OCI-LY7 (cell line): ENCODE measurements around the gene GABRA6.

Source experiments
- EZH2phosphoT487 ChIP-seq: fragments of 200-600 bp; sonication (generic); IDR thresholded peaks from 2 replicates; pipeline ENCODE4 v1.6.1; 2018; ENCODE audit warnings: low read depth, borderline replicate concordance, mild to moderate bottlenecking, mixed run types, antibody characterized with exemption, low read length, moderate library complexity, mixed read lengths
- TF ChIP-seq, protein P1 (sequence below): fragments of 200-600 bp; sonication (generic); conservative IDR thresholded peaks from 2 replicates; pipeline ENCODE4 v1.5.1; 2014; ENCODE audit warnings: mild to moderate bottlenecking, antibody characterized with exemption, low read length, moderate library complexity, mixed read lengths

DNA sequence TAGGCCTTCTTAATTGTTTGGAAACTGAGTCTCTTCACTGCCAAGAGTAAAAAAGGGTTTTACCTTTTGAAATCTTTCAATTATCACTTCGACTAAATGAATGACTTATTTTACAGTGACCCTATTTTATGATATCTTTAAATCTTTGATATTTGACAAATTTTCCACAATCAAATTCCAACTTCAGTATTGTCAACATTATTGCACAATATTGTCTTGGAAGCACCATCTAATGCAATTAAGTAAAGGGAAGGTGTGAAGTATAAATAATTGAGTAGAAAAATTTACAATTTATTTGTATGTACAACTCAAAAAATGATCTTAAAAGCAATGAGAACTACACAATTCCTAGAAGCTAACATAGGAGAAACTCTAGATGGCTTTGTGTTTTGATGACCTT lies 49.2 kb downstream of the GABRA6 start:
- TF ChIP-seq, protein P1, sequence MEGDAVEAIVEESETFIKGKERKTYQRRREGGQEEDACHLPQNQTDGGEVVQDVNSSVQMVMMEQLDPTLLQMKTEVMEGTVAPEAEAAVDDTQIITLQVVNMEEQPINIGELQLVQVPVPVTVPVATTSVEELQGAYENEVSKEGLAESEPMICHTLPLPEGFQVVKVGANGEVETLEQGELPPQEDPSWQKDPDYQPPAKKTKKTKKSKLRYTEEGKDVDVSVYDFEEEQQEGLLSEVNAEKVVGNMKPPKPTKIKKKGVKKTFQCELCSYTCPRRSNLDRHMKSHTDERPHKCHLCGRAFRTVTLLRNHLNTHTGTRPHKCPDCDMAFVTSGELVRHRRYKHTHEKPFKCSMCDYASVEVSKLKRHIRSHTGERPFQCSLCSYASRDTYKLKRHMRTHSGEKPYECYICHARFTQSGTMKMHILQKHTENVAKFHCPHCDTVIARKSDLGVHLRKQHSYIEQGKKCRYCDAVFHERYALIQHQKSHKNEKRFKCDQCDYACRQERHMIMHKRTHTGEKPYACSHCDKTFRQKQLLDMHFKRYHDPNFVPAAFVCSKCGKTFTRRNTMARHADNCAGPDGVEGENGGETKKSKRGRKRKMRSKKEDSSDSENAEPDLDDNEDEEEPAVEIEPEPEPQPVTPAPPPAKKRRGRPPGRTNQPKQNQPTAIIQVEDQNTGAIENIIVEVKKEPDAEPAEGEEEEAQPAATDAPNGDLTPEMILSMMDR, result no peak
- TF ChIP-seq EZH2phosphoT487, result no peak
